ENCODE data around the gene PHYKPL. TPM values are rescaled to one million over a fixed set of nuclear protein-coding genes. Genes with fewer than 3 reads are reported as not detected.

PHYKPL gene
- total and polyA plus RNA-seq, 12 donors = 15.0 to 125 (median 62.4) TPM

DNA sequence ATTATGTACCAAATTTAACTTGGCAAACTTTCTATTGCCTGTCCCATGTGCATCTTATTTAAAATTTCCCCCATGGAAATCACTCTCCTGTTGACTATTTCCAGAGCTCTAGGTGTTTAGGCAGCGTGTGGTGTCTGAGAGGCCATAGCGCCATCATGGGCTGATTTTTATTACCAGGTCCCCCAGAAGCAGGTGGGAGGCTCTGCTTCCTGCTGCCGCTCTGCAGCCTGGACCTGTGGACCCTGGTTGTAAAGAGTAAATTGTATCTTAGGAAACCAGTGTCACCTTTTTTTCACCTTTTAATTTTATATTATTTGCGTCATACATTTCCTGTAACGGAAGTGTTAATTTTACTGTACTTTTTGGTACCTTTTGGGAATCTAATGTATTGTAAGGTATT is 21.9 kb downstream of the PHYKPL start:
- TF ChIP-seq, protein P1, sequence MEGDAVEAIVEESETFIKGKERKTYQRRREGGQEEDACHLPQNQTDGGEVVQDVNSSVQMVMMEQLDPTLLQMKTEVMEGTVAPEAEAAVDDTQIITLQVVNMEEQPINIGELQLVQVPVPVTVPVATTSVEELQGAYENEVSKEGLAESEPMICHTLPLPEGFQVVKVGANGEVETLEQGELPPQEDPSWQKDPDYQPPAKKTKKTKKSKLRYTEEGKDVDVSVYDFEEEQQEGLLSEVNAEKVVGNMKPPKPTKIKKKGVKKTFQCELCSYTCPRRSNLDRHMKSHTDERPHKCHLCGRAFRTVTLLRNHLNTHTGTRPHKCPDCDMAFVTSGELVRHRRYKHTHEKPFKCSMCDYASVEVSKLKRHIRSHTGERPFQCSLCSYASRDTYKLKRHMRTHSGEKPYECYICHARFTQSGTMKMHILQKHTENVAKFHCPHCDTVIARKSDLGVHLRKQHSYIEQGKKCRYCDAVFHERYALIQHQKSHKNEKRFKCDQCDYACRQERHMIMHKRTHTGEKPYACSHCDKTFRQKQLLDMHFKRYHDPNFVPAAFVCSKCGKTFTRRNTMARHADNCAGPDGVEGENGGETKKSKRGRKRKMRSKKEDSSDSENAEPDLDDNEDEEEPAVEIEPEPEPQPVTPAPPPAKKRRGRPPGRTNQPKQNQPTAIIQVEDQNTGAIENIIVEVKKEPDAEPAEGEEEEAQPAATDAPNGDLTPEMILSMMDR (IDR thresholded peaks at IDR 0.05) = no peak
- no peak for TF ChIP-seq POLR2A (IDR thresholded peaks at IDR 0.05)
- H3K36me3 ChIP-seq (replicated peaks in 1 of 2) = peaks cover 0 to 91% of the 10 kb centered on the region in 2 donors
- DNase-seq = no peak
- H3K27ac ChIP-seq = no peak overlapping the region
- intact Hi-C loops (cut with DNase I) = no loop called here
- no peak overlapping the region for H3K4me3 ChIP-seq
- H3K9me3 ChIP-seq (replicated peaks in 1 of 3) = no peaks in the 10 kb centered on the region
- H3K27me3 ChIP-seq = no peaks in the 10 kb centered on the region
- peaks cover 23 to 35% of the 10 kb centered on the region in 2 donors for H3K4me1 ChIP-seq (replicated peaks in 1 of 2)
- 92 to 94% (median 93%) methylated on average over 5 of the region's 5 CpGs for WGBS, 4 donors

DNA sequence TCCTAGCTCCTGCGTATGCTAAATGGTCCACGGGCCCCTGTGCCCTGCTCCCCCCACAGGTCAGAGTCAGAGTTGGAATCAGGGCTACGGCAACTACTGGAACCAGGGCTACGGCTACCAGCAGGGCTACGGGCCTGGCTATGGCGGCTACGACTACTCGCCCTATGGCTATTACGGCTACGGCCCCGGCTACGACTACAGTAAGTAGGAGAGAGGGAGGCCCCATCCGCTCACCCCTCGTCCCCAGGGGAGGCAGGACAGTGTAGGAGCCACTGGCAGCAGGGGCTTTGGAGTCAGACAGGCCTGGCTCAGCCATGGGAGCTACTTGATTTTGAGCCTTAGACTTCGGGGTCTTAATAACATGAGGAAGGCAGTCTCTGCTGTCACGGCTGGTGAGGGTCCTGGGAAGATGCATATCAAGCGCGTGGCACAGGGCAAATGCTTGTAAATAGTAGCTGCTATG is 22.5 kb downstream of the PHYKPL start:
- intact Hi-C loops (cut with DNase I) = no loop called here
- TF ChIP-seq POLR2A (IDR thresholded peaks at IDR 0.05) = no peak
- TF ChIP-seq, protein P1 (IDR thresholded peaks at IDR 0.05) = no peak
- Histone ChIP-seq H3K9me3 (replicated peaks in 1 of 3) (no peaks in the 10 kb centered on the region), H3K27ac (no peak overlapping the region), H3K4me1 (replicated peaks in 1 of 2) (peaks cover 23 to 36% of the 10 kb centered on the region in 2 donors), H3K27me3 (no peaks in the 10 kb centered on the region), H3K4me3 (no peak overlapping the region), H3K36me3 (replicated peaks in 1 of 2) (peaks cover 0 to 85% of the 10 kb centered on the region in 2 donors)
- 89 to 94% (median 92%) methylated on average over 6 to 18 of the region's 18 CpGs for WGBS, 4 donors
- DNase-seq = peak in 1 of 7 donors; percentile 26

DNA sequence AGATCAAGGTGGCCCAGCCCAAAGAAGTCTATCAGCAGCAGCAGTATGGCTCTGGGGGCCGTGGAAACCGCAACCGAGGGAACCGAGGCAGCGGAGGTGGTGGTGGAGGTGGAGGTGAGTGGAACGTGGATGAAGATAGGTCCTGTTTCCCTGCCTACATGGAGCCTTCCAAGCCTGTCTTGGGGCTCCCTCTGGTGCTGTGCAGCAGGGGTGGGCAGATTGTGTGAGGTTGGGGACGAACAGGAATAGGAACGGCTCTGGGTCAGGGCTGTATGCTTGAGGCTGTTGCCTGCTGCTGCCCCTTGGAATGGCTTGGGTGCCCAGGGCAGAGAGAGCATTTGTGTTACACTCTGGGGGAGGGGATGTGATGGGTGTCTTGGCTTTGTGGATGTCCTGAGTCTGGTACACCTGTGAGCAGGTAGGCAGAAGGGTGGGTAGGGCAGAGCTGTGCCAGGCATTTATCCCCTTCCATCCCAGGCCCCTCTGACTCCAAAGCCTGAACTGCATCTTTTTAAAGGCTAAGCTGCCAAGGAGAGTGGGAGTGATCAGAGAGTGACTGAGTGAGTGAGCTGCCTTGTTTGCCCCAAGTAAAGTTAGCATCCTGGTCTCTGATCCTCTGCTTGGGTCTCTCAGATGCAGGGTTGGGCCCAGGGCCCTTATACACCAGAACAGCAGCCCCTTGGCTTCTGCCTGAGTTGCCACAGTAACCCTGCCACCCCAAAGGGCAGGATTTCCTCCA is 23.1 kb downstream of the PHYKPL start:
- DNase-seq = peak in 1 of 7 donors; percentile 21
- 82 to 89% (median 85%) methylated on average over 8 of the region's 8 CpGs for WGBS, 4 donors
- no peak for TF ChIP-seq POLR2A (IDR thresholded peaks at IDR 0.05)
- TF ChIP-seq, protein P1 (IDR thresholded peaks at IDR 0.05) = no peak
- Histone ChIP-seq H3K4me3 (no peak overlapping the region), H3K27ac (peak overlapping the region in 1 of 5 donors; percentile 6), H3K9me3 (replicated peaks in 1 of 3) (no peaks in the 10 kb centered on the region), H3K4me1 (replicated peaks in 1 of 2) (peaks cover 23 to 36% of the 10 kb centered on the region in 2 donors), H3K36me3 (replicated peaks in 1 of 2) (peaks cover 0 to 79% of the 10 kb centered on the region in 2 donors), H3K27me3 (no peaks in the 10 kb centered on the region)
- intact Hi-C loops (cut with DNase I) = no loop called here

DNA sequence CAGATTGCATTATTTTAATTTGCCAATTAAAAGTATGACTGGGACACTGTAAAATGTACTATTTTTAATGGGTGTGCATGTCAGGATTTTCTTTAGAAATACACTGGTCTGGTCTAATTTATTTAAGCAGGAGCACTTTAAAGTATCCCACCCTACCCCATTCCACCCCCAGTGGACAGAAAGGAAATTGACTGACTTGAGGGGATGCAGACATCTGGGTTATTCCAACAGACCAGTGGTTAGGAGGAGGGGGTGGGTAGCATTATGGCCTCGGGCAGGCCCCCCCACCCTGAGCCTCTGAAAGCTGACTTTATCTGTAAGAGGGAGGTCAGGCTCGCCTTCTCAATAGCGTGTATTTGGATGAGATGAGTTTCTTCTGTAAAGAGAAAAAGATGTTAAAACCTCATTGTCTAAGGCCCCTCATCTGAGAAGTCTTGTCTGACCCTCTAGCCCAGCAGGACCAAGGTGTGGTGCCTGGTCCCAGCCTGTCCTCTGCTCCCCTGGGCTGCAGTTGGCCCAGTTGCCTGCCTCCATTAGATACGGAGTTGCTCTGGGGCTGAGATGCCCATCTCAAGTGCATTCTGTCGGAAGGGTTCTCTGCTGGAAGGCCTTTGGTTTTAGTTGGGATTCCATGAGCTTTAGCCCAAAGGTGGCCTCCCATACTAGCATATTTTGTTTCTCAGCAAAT is 23.9 kb downstream of the PHYKPL start:
- intact Hi-C loops (cut with DNase I) = no loop called here
- TF ChIP-seq POLR2A (IDR thresholded peaks at IDR 0.05) = no peak
- TF ChIP-seq, protein P1 (IDR thresholded peaks at IDR 0.05) = peak in 2 of 6 experiments; percentile 15 to 18
- Histone ChIP-seq H3K4me1 (replicated peaks in 1 of 2) (peaks cover 23 to 36% of the 10 kb centered on the region in 2 donors), H3K9me3 (replicated peaks in 1 of 3) (no peaks in the 10 kb centered on the region), H3K36me3 (replicated peaks in 1 of 2) (peaks cover 0 to 71% of the 10 kb centered on the region in 2 donors), H3K27ac (peak overlapping the region in 1 of 5 donors; percentile 5), H3K27me3 (no peaks in the 10 kb centered on the region), H3K4me3 (no peak overlapping the region)
- peak in 1 of 7 donors; percentile 43 for DNase-seq
- 58 to 85% (median 77%) methylated on average over 5 of the region's 5 CpGs for WGBS, 4 donors

Measured in adrenal gland (tissue), 12 donors.